RWPE2 (cell line): Measurements from ENCODE around the gene XPO6.

Source experiments
- ATAC-seq: fragments of 200-7000 bp; cut with Tn5 transposase; 3 replicates; pipeline ENCODE4 v1.9.1; 2021; ENCODE audit warnings: low read depth
- DNase-seq: peaks from one replicate; pipeline ENCODE4 v3.0.0-alpha.2; 2020; ENCODE audit warnings: low spot score
- H3K27ac ChIP-seq: fragments of 450-650 bp; 2 replicates; pipeline ENCODE4 v1.5.1; 2017; ENCODE audit warnings: mild to moderate bottlenecking; ENCODE audit not compliant: poor library complexity, severe bottlenecking
- H3K27me3 ChIP-seq: fragments of 250-450 bp; sonication (Bioruptor Pico); 2 replicates; pipeline ENCODE4 v1.5.1; 2021; ENCODE audit warnings: mild to moderate bottlenecking, moderate library complexity; ENCODE audit not compliant: insufficient read depth, poor library complexity, severe bottlenecking
- H3K36me3 ChIP-seq: fragments of 250-450 bp; sonication (Bioruptor Pico); 2 replicates; pipeline ENCODE4 v1.5.1; 2020; ENCODE audit warnings: low read depth, mild to moderate bottlenecking, moderate library complexity
- H3K4me1 ChIP-seq: fragments of 250-450 bp; sonication (Bioruptor Pico); 2 replicates; pipeline ENCODE4 v1.5.1; 2021; ENCODE audit warnings: mild to moderate bottlenecking, moderate library complexity; ENCODE audit not compliant: insufficient read depth, poor library complexity, severe bottlenecking
- H3K4me3 ChIP-seq: fragments of 250-450 bp; sonication (Bioruptor Pico); 2 replicates; pipeline ENCODE4 v1.5.1; 2021; ENCODE audit warnings: mild to moderate bottlenecking, moderate library complexity; ENCODE audit not compliant: severe bottlenecking
- H3K9me3 ChIP-seq: fragments of 250-450 bp; sonication (Bioruptor Pico); 2 replicates; pipeline ENCODE4 v1.5.1; 2021; ENCODE audit warnings: mild to moderate bottlenecking, moderate library complexity; ENCODE audit not compliant: severe bottlenecking
- CTCF ChIP-seq: fragments of 450-650 bp; IDR thresholded peaks from one replicate; pipeline ENCODE4 v1.5.1; 2017; ENCODE audit warnings: mild to moderate bottlenecking, moderate library complexity; ENCODE audit not compliant: poor library complexity, severe bottlenecking

The XPO6 gene

DNA sequence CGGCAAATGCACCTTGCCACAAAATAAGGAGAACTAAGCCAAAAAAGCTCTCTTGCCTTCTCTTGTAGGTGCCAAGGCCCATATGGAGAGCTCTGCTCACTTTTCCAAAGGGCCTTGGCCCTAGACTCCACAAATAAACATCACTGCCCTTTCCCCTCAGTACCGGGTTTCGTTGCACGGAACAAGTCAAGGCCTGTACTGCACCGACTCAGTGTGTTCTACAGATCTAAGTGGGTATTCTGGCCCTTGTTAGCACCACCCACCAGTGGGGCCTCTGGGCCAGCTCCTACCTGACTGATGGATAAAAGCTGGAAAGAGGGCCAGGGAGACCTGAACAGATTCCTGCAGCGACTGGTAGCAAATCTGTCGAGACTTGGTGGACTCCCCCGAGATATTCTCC is 104.5 kb downstream of the XPO6 start:
- no peaks in the 10 kb centered on the region for H3K9me3 ChIP-seq
- DNase-seq (no peak), ATAC-seq (no peak)
- H3K27ac ChIP-seq: no peak overlapping the region
- no peaks in the 10 kb centered on the region for H3K4me1 ChIP-seq
- peaks cover 100% of the 10 kb centered on the region for H3K36me3 ChIP-seq
- no peak overlapping the region for H3K4me3 ChIP-seq
- H3K27me3 ChIP-seq: no peaks in the 10 kb centered on the region
- TF ChIP-seq CTCF: no peak

GRCh38 chr16:28106467-28107215 is 105.1 kb downstream of the XPO6 start:
- no peak for TF ChIP-seq CTCF
- no peak overlapping the region for H3K27ac ChIP-seq

DNA sequence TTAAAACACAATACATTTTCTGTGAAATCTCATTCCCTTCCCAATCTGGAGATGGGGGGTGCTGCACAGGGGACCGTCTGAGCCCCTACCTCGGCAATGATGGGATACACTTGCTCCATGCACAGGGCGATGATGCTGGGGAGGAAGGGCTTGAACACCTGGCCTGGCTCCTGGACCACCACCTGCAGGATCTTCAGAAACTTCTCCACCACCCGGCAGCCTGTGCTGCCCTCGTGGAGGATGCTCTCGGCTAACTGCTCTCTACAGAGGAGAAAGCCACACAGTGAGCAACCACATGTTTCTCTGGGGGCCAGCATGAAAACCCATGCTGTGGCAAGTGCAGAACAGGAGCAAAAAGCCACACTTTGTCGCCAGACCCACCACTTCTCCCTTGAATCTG is 105.8 kb downstream of the XPO6 start:
- TF ChIP-seq CTCF: no peak
- no peak overlapping the region for H3K4me3 ChIP-seq
- no peaks in the 10 kb centered on the region for H3K4me1 ChIP-seq
- no peaks in the 10 kb centered on the region for H3K27me3 ChIP-seq
- ATAC-seq (no peak), DNase-seq (no peak)
- H3K27ac ChIP-seq: no peak overlapping the region
- H3K36me3 ChIP-seq: peaks cover 100% of the 10 kb centered on the region
- no peaks in the 10 kb centered on the region for H3K9me3 ChIP-seq

More at GRCh38 chr16:28106467-28107215, 105.1 kb downstream of the XPO6 start:
- ATAC-seq: no peak
- no peaks in the 10 kb centered on the region for H3K9me3 ChIP-seq
- H3K27me3 ChIP-seq: no peaks in the 10 kb centered on the region
- no peaks in the 10 kb centered on the region for H3K4me1 ChIP-seq
- peaks cover 100% of the 10 kb centered on the region for H3K36me3 ChIP-seq
- DNase-seq: no peak
- no peak overlapping the region for H3K4me3 ChIP-seq

- Histone ChIP-seq H3K4me3 (no peak overlapping the region), H3K36me3 (peaks cover 100% of the 10 kb centered on the region), H3K27me3 (no peaks in the 10 kb centered on the region), H3K9me3 (no peaks in the 10 kb centered on the region), H3K4me1 (no peaks in the 10 kb centered on the region), H3K27ac (no peak overlapping the region)
- no peak for DNase-seq
- ATAC-seq: no peak
- no peak for TF ChIP-seq CTCF
Observed at GRCh38 chr16:28105297-28105696, 106.5 kb downstream of the XPO6 start.

DNA sequence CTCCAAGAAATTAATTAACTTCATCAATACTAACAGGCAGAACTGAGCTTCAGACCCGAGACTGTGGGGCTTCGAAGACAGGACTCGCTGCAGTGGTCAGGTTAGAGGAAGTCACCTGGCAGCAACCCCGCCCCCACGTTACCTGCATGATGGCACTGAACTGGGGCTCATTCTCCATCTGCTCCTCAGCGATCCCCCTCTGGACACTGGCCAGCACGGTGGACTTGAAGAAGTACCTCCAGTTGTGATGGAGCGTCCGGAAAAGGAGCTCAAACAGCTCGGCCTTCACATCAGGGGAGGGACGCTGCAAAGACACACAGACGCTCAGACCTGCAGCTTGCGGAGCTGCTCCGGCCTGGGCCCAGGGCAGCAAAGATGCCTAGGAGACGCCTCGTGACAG is 107.4 kb downstream of the XPO6 start:
- no peak for TF ChIP-seq CTCF
- DNase-seq (no peak), ATAC-seq (no peak)
- no peak overlapping the region for H3K27ac ChIP-seq
- no peak overlapping the region for H3K4me3 ChIP-seq
- H3K27me3 ChIP-seq: no peaks in the 10 kb centered on the region
- no peaks in the 10 kb centered on the region for H3K4me1 ChIP-seq
- peaks cover 100% of the 10 kb centered on the region for H3K36me3 ChIP-seq
- no peaks in the 10 kb centered on the region for H3K9me3 ChIP-seq
